ENCODE results near the gene ZNF512.
"Not testable (repeated sequence)": the region's sequence is repeated elsewhere in the genome, so short reads cannot be mapped to it uniquely, and the experiment has no call there.

Gene ZNF512

GRCh38 chr2:27581417-27582128 lies 1.3 kb upstream of the ZNF512 start:
- H3K36me3 ChIP-seq = peaks cover 12 to 30% (median 16%) of the 10 kb centered on the region in 11 experiments; a peak in 19 of 22 replicates
- H3K9ac ChIP-seq = peak overlapping the region in 6 of 11 experiments; percentile 80 to 88 (median 86); a peak in 7 of 22 replicates
- peak overlapping the region in 3 of 10 experiments; percentile 70 to 89 (median 84); a peak in 2 of 20 replicates for H3K4me3 ChIP-seq
- H3K4me2 ChIP-seq = peak overlapping the region; percentile 48 to 98 (median 90); a peak in 21 of 22 replicates
- H3K27ac ChIP-seq = peak overlapping the region; percentile 66 to 90 (median 86); a peak in 20 of 22 replicates
- H3K27me3 ChIP-seq = no peaks in the 10 kb centered on the region
- peaks cover 0 to 15% (median 0%) of the 10 kb centered on the region in 11 experiments; a peak in 8 of 22 replicates for H4K20me1 ChIP-seq
- no peak for TF ChIP-seq Cebpa-rat (IDR thresholded peaks at IDR 0.05)
- H3K4me1 ChIP-seq = peaks cover 21 to 34% (median 28%) of the 10 kb centered on the region in 10 experiments
- peaks cover 42 to 69% (median 59%) of the 10 kb centered on the region in 11 experiments for H3K9me3 ChIP-seq (replicated peaks in 1 of 11)

GRCh38 chr2:27582129-27582694 lies 630 bp upstream of the ZNF512 start:
- peak overlapping the region; percentile 70 to 89 (median 80) for H3K4me3 ChIP-seq
- no peak for TF ChIP-seq Cebpa-rat (IDR thresholded peaks at IDR 0.05)
- peak overlapping the region; percentile 23 to 88 (median 84); a peak in 19 of 22 replicates for H3K9ac ChIP-seq

GRCh38 chr2:27583390-27583915 lies 611 bp downstream of the ZNF512 start:
- peak overlapping the region; percentile 80 to 88 (median 85) for H3K9ac ChIP-seq
- peaks cover 10 to 42% (median 32%) of the 10 kb centered on the region in 11 experiments; a peak in 20 of 22 replicates for H3K36me3 ChIP-seq
- H4K20me1 ChIP-seq = peaks cover 0 to 21% (median 0%) of the 10 kb centered on the region in 11 experiments; a peak in 9 of 22 replicates
- TF ChIP-seq Cebpa-rat (IDR thresholded peaks at IDR 0.05) = no peak
- peaks cover 21 to 34% (median 28%) of the 10 kb centered on the region in 10 experiments for H3K4me1 ChIP-seq
- no peaks in the 10 kb centered on the region for H3K27me3 ChIP-seq
- peak overlapping the region; percentile 80 to 98 (median 91) for H3K4me2 ChIP-seq
- peak overlapping the region; percentile 66 to 90 (median 86) for H3K27ac ChIP-seq
- peaks cover 39 to 69% (median 59%) of the 10 kb centered on the region in 11 experiments for H3K9me3 ChIP-seq (replicated peaks in 1 of 11)
- peak overlapping the region; percentile 70 to 89 (median 80) for H3K4me3 ChIP-seq

More at GRCh38 chr2:27582129-27582694, 630 bp upstream of the ZNF512 start:
- H3K4me1 ChIP-seq = peaks cover 21 to 34% (median 28%) of the 10 kb centered on the region in 10 experiments
- H3K4me2 ChIP-seq = peak overlapping the region; percentile 48 to 98 (median 90)
- peaks cover 10 to 32% (median 19%) of the 10 kb centered on the region in 11 experiments; a peak in 20 of 22 replicates for H3K36me3 ChIP-seq
- peaks cover 39 to 69% (median 59%) of the 10 kb centered on the region in 11 experiments for H3K9me3 ChIP-seq (replicated peaks in 1 of 11)
- no peaks in the 10 kb centered on the region for H3K27me3 ChIP-seq
- H4K20me1 ChIP-seq = peaks cover 0 to 21% (median 0%) of the 10 kb centered on the region in 11 experiments; a peak in 8 of 22 replicates
- peak overlapping the region; percentile 66 to 90 (median 86) for H3K27ac ChIP-seq

- Histone ChIP-seq H3K27me3 (no peaks in the 10 kb centered on the region), H3K9ac (peak overlapping the region in 9 of 11 experiments; percentile 14 to 88 (median 85); a peak in 12 of 22 replicates), H4K20me1 (peaks cover 0 to 21% (median 0%) of the 10 kb centered on the region in 11 experiments; a peak in 9 of 22 replicates), H3K27ac (peak overlapping the region in 1 of 11 experiments; percentile 86; a peak in 1 of 22 replicates), H3K9me3 (replicated peaks in 1 of 11) (peaks cover 39 to 69% (median 59%) of the 10 kb centered on the region in 11 experiments), H3K4me3 (peak overlapping the region; percentile 70 to 89 (median 80); a peak in 19 of 20 replicates), H3K4me1 (peaks cover 21 to 34% (median 28%) of the 10 kb centered on the region in 10 experiments), H3K36me3 (peaks cover 21 to 52% (median 41%) of the 10 kb centered on the region in 11 experiments; a peak in 20 of 22 replicates), H3K4me2 (peak overlapping the region; percentile 80 to 98 (median 91))
- no peak for TF ChIP-seq Cebpa-rat (IDR thresholded peaks at IDR 0.05)
These were observed 1.8 kb downstream of the ZNF512 start for GRCh38 chr2:27584597-27584996.

GRCh38 chr2:27587025-27587424 lies 4.2 kb downstream of the ZNF512 start:
- Histone ChIP-seq H3K4me2 (no peak overlapping the region), H3K4me3 (no peak overlapping the region; a peak in 1 of 20 replicates), H3K9ac (no peak overlapping the region), H3K36me3 (peaks cover 42 to 76% (median 64%) of the 10 kb centered on the region in 11 experiments), H4K20me1 (peaks cover 0 to 31% (median 0%) of the 10 kb centered on the region in 11 experiments; a peak in 9 of 22 replicates), H3K9me3 (replicated peaks in 1 of 11) (peaks cover 47 to 75% (median 65%) of the 10 kb centered on the region in 11 experiments), H3K4me1 (peaks cover 19 to 29% (median 25%) of the 10 kb centered on the region in 10 experiments), H3K27me3 (no peaks in the 10 kb centered on the region), H3K27ac (no peak overlapping the region)
- TF ChIP-seq Cebpa-rat (IDR thresholded peaks at IDR 0.05) = no peak

- peaks cover 13 to 29% (median 19%) of the 10 kb centered on the region in 10 experiments for H3K4me1 ChIP-seq
- H3K9me3 ChIP-seq (replicated peaks in 1 of 11) = peaks cover 60 to 88% (median 76%) of the 10 kb centered on the region in 11 experiments
- no peak overlapping the region for H3K4me3 ChIP-seq
- H4K20me1 ChIP-seq = peaks cover 0 to 39% (median 0%) of the 10 kb centered on the region in 11 experiments; a peak in 9 of 22 replicates
- TF ChIP-seq Cebpa-rat (IDR thresholded peaks at IDR 0.05) = no peak
- no peak overlapping the region for H3K4me2 ChIP-seq
- H3K36me3 ChIP-seq = peaks cover 50 to 89% (median 76%) of the 10 kb centered on the region in 11 experiments
- H3K27me3 ChIP-seq = no peaks in the 10 kb centered on the region
- no peak overlapping the region for H3K9ac ChIP-seq
- H3K27ac ChIP-seq = no peak overlapping the region
These were observed 5.5 kb downstream of the ZNF512 start for GRCh38 chr2:27588308-27588707.

GRCh38 chr2:27591745-27592144 lies 8.9 kb downstream of the ZNF512 start:
- TF ChIP-seq Cebpa-rat (IDR thresholded peaks at IDR 0.05) = no peak
- H3K27me3 ChIP-seq = no peaks in the 10 kb centered on the region
- H3K9me3 ChIP-seq (replicated peaks in 1 of 11) = peaks cover 86 to 100% (median 99%) of the 10 kb centered on the region in 11 experiments
- no peak overlapping the region for H3K4me2 ChIP-seq
- no peak overlapping the region for H3K27ac ChIP-seq
- H4K20me1 ChIP-seq = peaks cover 6 to 41% (median 14%) of the 10 kb centered on the region in 11 experiments; a peak in 13 of 22 replicates
- H3K9ac ChIP-seq = no peak overlapping the region
- peaks cover 73 to 100% (median 96%) of the 10 kb centered on the region in 11 experiments for H3K36me3 ChIP-seq
- H3K4me1 ChIP-seq = peaks cover 0 to 10% (median 0%) of the 10 kb centered on the region in 10 experiments; a peak in 5 of 20 replicates
- H3K4me3 ChIP-seq = peak overlapping the region in 4 of 10 experiments; percentile 7 to 25 (median 20); a peak in 2 of 20 replicates

- peak overlapping the region in 3 of 10 experiments; percentile 1 to 27 (median 17); a peak in 2 of 20 replicates for H3K4me3 ChIP-seq
- TF ChIP-seq Cebpa-rat (IDR thresholded peaks at IDR 0.05) = no peak
- peaks cover 0 to 25% (median under 1%) of the 10 kb centered on the region in 10 experiments; a peak in 8 of 20 replicates for H3K4me1 ChIP-seq
- no peak overlapping the region for H3K4me2 ChIP-seq
- peaks cover 77 to 87% (median 84%) of the 10 kb centered on the region in 11 experiments for H3K9me3 ChIP-seq (replicated peaks in 1 of 11)
- H4K20me1 ChIP-seq = peaks cover 13 to 48% (median 28%) of the 10 kb centered on the region in 11 experiments; a peak in 16 of 22 replicates
- peaks cover 64 to 100% (median 96%) of the 10 kb centered on the region in 11 experiments for H3K36me3 ChIP-seq
- no peaks in the 10 kb centered on the region for H3K27me3 ChIP-seq
- H3K9ac ChIP-seq = no peak overlapping the region
- H3K27ac ChIP-seq = no peak overlapping the region
These were observed 10.4 kb downstream of the ZNF512 start for GRCh38 chr2:27593240-27593639.

- Histone ChIP-seq H3K4me3 (peak overlapping the region in 5 of 10 experiments; percentile 12 to 52 (median 34); a peak in 9 of 20 replicates), H3K4me1 (peaks cover 0 to 34% (median 9%) of the 10 kb centered on the region in 10 experiments; a peak in 13 of 20 replicates), H3K36me3 (peaks cover 64 to 100% (median 98%) of the 10 kb centered on the region in 11 experiments), H3K9me3 (replicated peaks in 1 of 11) (peaks cover 68 to 78% (median 75%) of the 10 kb centered on the region in 11 experiments), H4K20me1 (peaks cover 21 to 58% (median 36%) of the 10 kb centered on the region in 11 experiments; a peak in 16 of 22 replicates)
- not testable (repeated sequence) for H3K4me2 ChIP-seq, H3K9ac ChIP-seq, H3K27me3 ChIP-seq, H3K27ac ChIP-seq
These were observed 11.3 kb downstream of the ZNF512 start for GRCh38 chr2:27594020-27594703.

GRCh38 chr2:27595412-27595811 lies 12.6 kb downstream of the ZNF512 start:
- peaks cover 31 to 68% (median 47%) of the 10 kb centered on the region in 11 experiments; a peak in 18 of 22 replicates for H4K20me1 ChIP-seq
- peaks cover 69 to 100% (median 99%) of the 10 kb centered on the region in 11 experiments for H3K36me3 ChIP-seq
- peaks cover 55 to 66% (median 62%) of the 10 kb centered on the region in 11 experiments for H3K9me3 ChIP-seq (replicated peaks in 1 of 11)
- not testable (repeated sequence) for H3K9ac ChIP-seq, H3K27me3 ChIP-seq, H3K4me2 ChIP-seq, H3K27ac ChIP-seq
- H3K4me3 ChIP-seq = peak overlapping the region in 2 of 10 experiments; percentile 7 to 11; a peak in 2 of 20 replicates
- H3K4me1 ChIP-seq = peaks cover 0 to 39% (median 10%) of the 10 kb centered on the region in 10 experiments; a peak in 13 of 20 replicates

Measured in BLaER1 treated with 17β-estradiol and CSF1 and Interleukin-3, amounts not matched to agents 10 nM and 100 nM (cell line).